ENCODE data around the gene STH. TPM values are rescaled to one million over a fixed set of nuclear protein-coding genes. Genes with fewer than 3 reads are reported as not detected.
A peak's percentile ranks its signal among the peaks of the same experiment; 100 is the strongest.

Gene STH
- total and polyA plus RNA-seq, 9 of the 15 experiments (the other 6 are each of a cell fraction or from before 2014, with no cell fraction given) = not detected

DNA sequence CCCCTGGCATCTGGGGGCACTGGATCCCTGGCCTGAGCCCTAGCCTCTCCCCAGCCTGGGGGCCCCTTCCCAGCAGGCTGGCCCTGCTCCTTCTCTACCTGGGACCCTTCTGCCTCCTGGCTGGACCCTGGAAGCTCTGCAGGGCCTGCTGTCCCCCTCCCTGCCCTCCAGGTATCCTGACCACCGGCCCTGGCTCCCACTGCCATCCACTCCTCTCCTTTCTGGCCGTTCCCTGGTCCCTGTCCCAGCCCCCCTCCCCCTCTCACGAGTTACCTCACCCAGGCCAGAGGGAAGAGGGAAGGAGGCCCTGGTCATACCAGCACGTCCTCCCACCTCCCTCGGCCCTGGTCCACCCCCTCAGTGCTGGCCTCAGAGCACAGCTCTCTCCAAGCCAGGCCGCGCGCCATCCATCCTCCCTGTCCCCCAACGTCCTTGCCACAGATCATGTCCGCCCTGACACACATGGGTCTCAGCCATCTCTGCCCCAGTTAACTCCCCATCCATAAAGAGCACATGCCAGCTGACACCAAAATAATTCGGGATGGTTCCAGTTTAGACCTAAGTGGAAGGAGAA lies 13.5 kb downstream of the STH start:
- Histone ChIP-seq H3K27me3 (ENCODE audit: control insufficient read depth in 2 of 2, insufficient read depth in 2 of 2, low read length in 2 of 2) (peaks cover 3 to 34% of the 10 kb centered on the region in 2 experiments; a peak in 3 of 5 replicates), H3K4me1 (replicated peaks in 1 of 2; ENCODE audit: control insufficient read depth in 2 of 2, insufficient read depth in 2 of 2, low read length in 2 of 2) (peaks cover 0 to 27% of the 10 kb centered on the region in 2 experiments; a peak in 4 of 5 replicates), H3K36me3 (ENCODE audit: control insufficient read depth, insufficient read depth, low read length) (no peaks in the 10 kb centered on the region), H3K9me1 (ENCODE audit: control insufficient read depth, insufficient read depth, low read length) (no peaks in the 10 kb centered on the region), H3K9me3 (replicated peaks; ENCODE audit: control insufficient read depth, insufficient read depth, low read depth, low read length) (no peaks in the 10 kb centered on the region), H3K4me2 (ENCODE audit: insufficient read depth, low read length) (no peak overlapping the region), H4K20me1 (replicated peaks; ENCODE audit: control insufficient read depth, insufficient read depth, low read length) (peaks cover 3% of the 10 kb centered on the region; the same call in 1 of the 2 replicates), H3K79me2 (ENCODE audit: control insufficient read depth, insufficient read depth, low read length) (no peaks in the 10 kb centered on the region), H3K4me3 (no peak overlapping the region), H3K9ac (ENCODE audit: insufficient read depth in 1 of 2, low read depth in 2 of 2, low read length in 2 of 2) (peak overlapping the region in 1 of 2 experiments; percentile 36; a peak in 2 of 4 replicates), H2AFZ (ENCODE audit: low read depth, low read length) (no peak overlapping the region), H3K27ac (ENCODE audit: extremely low read depth, low read depth, low read length) (no peak overlapping the region)
- ATAC-seq (no peak), FAIRE-seq (no peak), DNase-seq (ENCODE audit: extremely low read depth in 1 of 4, low spot score in 3 of 4) (no peak)
- POLR2A ChIA-PET = interaction anchor here (1.3 kb wide), 2 partner anchors 22 to 107 kb away, joined by 3 to 5 read pairs; no protein-coding TSS in a partner anchor
- intact Hi-C loops (cut with micrococcal nuclease) = no loop called here
- 36% methylated on average over 8 of the region's 11 CpGs for WGBS (ENCODE audit: insufficient coverage, low coverage, missing lambda C conversion rate)
- in situ Hi-C loops (cut with MboI) = no loop called here
- TF ChIP-seq FOXJ2 (tag; IDR thresholded peaks at IDR 0.05) (no peak), PPARD (CRISPR knock-in tag; IDR thresholded peaks at IDR 0.05) (no peak), SMARCB1 (IDR thresholded peaks at IDR 0.05; ENCODE audit: insufficient read length, low read depth) (no peak), EZH2 (IDR thresholded peaks at IDR 0.05; ENCODE audit: borderline replicate concordance, low read depth, low read length) (no peak), FOXP1 (CRISPR knock-in tag; IDR thresholded peaks at IDR 0.05) (no peak), SREBF2 (CRISPR knock-in tag; IDR thresholded peaks at IDR 0.05) (no peak)
- TF ChIP-seq, protein P1, sequence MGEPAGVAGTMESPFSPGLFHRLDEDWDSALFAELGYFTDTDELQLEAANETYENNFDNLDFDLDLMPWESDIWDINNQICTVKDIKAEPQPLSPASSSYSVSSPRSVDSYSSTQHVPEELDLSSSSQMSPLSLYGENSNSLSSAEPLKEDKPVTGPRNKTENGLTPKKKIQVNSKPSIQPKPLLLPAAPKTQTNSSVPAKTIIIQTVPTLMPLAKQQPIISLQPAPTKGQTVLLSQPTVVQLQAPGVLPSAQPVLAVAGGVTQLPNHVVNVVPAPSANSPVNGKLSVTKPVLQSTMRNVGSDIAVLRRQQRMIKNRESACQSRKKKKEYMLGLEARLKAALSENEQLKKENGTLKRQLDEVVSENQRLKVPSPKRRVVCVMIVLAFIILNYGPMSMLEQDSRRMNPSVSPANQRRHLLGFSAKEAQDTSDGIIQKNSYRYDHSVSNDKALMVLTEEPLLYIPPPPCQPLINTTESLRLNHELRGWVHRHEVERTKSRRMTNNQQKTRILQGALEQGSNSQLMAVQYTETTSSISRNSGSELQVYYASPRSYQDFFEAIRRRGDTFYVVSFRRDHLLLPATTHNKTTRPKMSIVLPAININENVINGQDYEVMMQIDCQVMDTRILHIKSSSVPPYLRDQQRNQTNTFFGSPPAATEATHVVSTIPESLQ (CRISPR knock-in tag; IDR thresholded peaks at IDR 0.05) = no peak
- TF ChIP-seq, protein P2, sequence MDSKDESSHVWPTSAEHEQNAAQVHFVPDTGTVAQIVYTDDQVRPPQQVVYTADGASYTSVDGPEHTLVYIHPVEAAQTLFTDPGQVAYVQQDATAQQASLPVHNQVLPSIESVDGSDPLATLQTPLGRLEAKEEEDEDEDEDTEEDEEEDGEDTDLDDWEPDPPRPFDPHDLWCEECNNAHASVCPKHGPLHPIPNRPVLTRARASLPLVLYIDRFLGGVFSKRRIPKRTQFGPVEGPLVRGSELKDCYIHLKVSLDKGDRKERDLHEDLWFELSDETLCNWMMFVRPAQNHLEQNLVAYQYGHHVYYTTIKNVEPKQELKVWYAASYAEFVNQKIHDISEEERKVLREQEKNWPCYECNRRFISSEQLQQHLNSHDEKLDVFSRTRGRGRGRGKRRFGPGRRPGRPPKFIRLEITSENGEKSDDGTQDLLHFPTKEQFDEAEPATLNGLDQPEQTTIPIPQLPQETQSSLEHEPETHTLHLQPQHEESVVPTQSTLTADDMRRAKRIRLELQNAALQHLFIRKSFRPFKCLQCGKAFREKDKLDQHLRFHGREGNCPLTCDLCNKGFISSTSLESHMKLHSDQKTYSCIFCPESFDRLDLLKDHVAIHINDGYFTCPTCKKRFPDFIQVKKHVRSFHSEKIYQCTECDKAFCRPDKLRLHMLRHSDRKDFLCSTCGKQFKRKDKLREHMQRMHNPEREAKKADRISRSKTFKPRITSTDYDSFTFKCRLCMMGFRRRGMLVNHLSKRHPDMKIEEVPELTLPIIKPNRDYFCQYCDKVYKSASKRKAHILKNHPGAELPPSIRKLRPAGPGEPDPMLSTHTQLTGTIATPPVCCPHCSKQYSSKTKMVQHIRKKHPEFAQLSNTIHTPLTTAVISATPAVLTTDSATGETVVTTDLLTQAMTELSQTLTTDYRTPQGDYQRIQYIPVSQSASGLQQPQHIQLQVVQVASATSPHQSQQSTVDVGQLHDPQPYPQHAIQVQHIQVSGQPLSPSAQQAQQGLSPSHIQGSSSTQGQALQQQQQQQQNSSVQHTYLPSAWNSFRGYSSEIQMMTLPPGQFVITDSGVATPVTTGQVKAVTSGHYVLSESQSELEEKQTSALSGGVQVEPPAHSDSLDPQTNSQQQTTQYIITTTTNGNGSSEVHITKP (IDR thresholded peaks at IDR 0.05; ENCODE audit: partially characterized antibody) = no peak
- TF ChIP-seq, protein P3, sequence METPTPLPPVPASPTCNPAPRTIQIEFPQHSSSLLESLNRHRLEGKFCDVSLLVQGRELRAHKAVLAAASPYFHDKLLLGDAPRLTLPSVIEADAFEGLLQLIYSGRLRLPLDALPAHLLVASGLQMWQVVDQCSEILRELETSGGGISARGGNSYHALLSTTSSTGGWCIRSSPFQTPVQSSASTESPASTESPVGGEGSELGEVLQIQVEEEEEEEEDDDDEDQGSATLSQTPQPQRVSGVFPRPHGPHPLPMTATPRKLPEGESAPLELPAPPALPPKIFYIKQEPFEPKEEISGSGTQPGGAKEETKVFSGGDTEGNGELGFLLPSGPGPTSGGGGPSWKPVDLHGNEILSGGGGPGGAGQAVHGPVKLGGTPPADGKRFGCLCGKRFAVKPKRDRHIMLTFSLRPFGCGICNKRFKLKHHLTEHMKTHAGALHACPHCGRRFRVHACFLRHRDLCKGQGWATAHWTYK (CRISPR knock-in tag; IDR thresholded peaks at IDR 0.05) = no peak
- CTCF ChIA-PET (ENCODE audit: low intra/inter-chr PET ratio) = no interaction called here
- BruUV-seq (replicated peaks) = no TSS peak

All from K562 (cell line).